UCSD-AML1 (cell line): ENCODE measurements around the gene QRICH1.

Experiments used
- DNase-seq: peaks from one replicate; lab custom pipeline; 2025; ENCODE audit not compliant: unreplicated experiment; lab: John Stamatoyannopoulos, UW

Gene QRICH1

DNA sequence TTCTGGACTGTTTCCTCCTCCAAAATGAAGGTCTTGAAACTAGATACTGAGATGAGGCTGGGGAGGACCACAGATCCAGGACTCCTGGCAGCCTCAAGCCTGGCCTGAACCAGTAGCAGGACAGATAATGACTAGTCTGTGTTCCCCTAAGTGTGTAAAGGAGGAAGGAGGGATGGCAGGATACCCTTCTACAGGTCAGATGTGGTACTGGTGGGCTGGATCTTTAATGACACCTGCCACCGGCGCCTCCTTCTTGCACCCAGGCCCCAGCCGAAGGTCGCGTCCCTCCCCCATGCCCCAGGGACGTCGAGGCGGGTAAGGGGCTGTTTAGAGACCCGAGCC lies 26.2 kb upstream of the QRICH1 start:
- DNase-seq: no peak

GRCh38 chr3:49119439-49119838 lies 25.6 kb upstream of the QRICH1 start:
- DNase-seq: no peak

- no peak for DNase-seq
Observed at GRCh38 chr3:49119036-49119435, 25.2 kb upstream of the QRICH1 start.

DNA sequence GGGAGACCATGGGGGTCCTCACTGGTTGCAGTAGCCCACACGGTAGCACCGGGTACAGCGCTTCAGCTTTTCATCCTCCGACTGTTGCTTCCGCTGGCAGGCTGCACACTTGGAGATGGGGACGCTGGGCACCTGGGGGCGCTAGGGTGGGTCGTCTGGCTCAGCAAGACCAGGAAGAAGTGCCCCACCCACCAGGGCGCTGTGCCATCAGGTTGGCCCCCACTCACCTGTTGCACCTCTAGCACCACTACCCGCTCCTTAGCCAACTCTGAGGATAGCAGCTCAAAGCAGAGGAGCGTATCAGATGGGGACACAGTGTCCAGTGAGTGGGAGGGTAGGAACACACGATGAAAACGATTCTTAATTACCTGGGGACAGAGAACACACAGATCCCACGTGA lies 18.4 kb upstream of the QRICH1 start:
- no peak for DNase-seq

- no peak for DNase-seq
Observed at GRCh38 chr3:49111347-49111746, 17.5 kb upstream of the QRICH1 start.

DNA sequence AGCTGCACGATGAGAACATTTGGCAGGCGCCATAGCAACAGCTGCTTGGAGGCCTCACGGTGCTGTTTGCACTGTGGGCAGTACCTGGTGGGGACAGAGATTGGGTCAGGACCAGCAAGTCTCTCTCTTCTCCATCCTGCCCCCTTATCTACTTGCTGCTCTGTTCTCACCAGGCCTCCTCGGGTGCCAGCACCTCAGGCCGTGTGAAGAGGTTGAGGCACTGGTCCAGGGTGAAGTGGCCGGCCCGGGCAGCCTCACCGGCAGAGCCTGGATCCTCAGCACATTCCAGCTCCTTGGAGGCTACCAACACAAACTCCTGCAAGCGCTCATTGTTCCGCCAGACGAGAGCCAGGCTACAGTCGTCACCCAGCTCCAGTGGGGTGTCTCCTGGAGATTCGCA lies 16.9 kb upstream of the QRICH1 start:
- DNase-seq: no peak

DNA sequence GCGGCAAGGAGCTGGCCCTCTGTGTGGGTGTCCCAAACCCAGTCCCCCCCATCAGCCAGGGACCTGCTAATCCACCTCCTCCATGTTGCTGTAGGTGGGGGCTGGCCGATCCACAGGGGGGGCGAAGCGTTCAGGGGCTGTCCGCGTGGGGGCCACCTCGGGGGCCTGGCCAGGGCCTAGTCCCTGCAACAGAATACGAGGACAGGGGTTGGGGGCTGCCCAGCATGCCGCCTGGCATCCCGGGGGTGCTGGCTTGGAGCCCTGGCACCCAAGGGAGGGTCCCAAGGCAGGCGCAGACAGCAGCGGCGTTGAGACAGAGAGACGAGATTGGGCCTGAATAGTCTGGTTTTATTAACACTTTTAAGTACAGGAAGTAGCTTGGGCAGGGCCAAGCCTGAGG lies 14.5 kb upstream of the QRICH1 start:
- DNase-seq: no peak

DNA sequence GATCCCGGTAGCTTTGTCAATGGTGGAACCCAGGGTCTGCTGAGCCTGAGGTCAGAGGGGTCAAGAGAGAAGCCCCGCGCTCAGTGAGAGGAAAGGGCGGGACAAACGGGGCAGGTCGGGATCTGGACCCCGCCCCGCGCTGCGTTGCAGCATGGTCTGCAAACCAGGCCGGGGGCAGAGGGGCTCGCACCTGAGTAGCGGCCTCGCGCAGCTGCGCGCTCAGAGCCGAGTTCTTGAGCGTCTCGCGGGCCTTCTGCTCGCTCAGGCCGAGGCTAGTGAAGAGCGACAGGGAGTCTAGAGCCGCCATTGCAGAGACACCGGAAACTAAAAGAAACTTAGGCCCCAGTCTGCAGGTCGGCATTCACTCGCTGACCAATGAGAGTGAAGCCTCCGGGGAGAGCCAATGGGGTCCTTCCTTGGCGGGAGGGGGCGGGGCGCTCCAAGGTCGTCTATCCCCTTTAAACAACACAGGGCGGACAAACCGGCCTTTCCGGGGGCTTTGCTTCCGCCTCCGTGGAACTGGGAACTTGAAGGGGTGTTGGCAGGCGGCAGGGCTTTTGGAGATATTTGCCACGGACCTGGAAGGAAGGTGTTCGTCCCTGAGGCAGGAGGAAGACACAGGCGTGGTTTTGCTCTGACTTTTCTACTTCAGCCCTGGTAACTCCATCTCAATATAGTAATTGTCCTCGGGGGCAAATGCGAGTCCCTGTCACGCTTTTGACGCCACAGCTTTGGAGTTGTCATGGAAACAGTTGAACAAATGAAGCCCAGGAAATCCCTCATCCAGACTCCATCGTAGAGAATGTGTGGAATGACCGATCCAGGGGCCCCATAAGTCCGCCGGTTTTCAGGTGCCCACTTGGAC lies 10.8 kb upstream of the QRICH1 start, which contains the start of gene QARS1:
TSS of gene QARS1 (minus strand) at position 331 of the 865 bp plus-strand sequence. CDS start at position 307, 24 bp downstream.
- peak; percentile 89 for DNase-seq

DNA sequence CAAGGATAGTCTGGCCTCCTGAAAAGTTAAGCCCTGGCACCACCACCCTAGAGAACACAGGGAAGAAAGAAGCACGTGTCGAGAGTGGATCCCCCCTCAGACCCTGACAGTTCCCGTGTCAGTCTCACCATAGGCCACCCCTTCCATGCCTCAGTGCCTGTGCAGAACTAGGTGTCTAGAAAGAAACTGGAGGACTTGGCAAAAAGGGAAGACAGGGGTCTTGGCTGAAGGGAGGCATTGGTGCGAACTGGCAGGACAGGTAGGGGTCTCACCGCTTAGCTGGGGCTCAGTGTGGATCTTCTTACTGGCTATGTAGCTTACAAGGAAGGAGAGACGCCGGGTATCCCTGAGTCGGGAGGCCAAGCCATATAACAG lies 10.2 kb upstream of the QRICH1 start:
- DNase-seq: no peak

DNA sequence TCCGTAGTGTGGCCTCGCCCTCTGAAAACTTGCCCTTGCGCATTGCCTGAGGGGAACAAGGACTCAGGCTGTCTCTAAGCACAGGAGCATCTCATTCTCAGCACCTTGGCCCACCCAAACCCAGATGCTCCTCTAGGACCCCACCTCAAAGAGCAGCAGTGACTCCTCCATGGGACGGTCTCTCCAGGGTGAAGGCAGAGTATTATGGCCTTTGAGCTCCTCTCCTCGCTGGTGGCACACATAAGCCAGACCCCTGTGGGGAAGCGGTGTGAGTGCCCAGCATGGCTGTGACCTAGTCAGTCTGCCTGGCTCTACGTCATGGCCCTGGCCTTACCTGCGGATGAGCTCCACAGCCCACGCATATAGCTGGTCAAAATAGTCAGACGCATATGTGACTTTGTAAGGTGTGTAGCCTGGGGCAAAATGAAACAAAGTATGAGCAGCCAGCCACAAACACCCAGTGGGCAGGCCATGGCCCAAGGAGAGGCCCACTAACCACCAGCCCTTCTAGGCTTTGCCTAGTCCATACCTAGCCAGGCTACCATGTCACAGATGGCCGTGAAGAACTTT lies 6.3 kb upstream of the QRICH1 start:
- no peak for DNase-seq

GRCh38 chr3:49098910-49099630 lies 5.2 kb upstream of the QRICH1 start:
- no peak for DNase-seq

DNA sequence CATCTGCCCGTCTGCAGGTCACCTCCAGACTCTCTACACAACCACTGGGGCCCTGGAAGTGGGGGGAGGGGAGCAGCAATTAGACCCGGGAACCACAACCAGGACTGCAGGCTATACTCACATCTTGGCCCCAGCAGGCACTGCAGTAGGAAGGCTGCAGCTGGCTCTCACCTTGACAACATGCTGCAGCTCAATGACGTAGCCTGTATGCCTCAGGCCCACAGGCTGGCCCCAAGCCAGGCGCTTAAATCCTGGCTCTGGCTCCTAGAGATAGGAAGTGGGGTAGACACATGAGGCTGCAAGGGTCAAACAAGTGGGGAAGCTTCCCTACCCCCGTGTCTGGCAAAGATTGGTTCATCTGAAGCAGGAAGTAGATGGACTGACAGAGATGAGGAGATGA lies 4.6 kb upstream of the QRICH1 start:
- DNase-seq: no peak

DNA sequence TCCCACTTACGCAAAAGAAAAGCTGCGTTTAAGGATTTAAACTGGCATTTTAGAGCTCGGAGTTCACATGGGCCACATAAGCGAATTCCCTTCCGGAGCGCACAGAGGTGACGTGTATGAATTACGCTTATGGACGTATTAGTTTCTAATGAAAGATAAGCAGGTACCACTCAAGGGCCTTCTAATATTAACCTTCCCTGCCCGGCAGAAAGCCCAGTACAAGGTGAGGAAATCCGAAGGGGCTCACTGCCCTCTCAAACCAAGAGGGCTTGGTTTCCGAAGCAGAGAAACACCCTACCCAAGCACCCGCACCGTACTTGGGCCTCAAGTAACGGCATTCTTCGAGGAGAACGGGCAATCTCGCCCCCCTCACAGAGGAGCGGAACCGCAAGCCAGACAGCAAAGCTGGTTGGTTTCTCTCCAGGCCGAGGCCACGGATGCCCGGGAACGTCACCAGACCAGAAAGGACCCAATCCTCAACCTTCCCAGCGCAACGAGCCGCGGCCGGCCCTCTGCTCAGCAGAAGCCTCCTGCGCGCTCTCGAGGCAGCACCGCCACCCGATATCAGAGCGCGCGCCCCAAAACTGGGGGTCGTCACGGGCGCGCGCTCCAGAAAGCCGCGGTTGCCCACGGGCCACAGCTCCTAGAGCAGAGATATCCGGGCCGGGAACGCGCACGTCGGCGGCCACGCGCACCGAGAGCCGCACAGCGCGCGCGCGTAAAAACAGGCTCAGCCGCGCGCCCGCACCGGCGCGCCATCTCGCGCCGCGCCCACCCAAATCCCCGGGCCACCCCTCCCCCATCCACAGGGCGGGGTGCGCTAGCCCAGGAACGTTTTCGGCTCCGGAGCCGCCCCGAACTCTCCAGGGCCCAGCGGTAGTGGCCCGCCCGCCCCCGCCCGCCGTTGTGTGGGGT lies 676 bp downstream of the QRICH1 start:
- DNase-seq: peak; percentile 72

DNA sequence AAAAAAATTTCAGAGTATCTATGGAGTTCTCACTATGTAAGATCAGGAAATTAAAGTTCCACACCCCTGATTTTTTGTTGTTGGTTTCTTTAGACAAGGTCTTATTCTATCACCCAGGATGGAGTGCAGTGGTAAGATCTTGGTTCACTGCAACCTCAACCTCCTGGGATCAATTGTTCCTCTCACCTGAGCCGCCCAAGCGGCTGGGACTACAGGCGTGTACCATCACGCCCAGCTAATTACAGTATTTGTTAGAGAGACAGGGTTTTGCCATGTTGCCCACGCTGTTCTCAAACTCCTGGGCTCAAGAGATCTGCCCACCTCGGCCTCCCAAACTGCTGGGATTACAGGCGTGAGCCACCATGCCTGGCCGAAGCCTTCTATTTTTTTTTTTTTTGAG lies 12.4 kb downstream of the QRICH1 start:
- no peak for DNase-seq

DNA sequence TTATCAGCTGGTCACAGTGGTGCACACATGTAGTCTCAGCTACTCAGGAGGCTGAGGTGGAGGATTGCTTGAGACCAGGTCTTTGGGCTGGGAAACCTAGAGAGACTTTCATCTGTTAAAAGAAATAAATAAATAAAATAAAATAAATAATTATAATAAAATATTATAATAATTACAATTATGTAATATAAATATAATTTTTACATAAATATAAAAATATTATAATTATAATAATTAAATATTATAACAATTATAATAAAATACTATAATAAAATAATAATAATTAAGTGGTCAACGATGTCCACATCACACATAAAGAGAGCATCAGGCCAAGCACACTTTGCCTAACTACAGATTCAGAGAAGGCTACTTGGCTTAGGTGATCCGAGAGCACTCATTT lies 14.6 kb downstream of the QRICH1 start:
- DNase-seq: no peak

- DNase-seq: no peak
Observed at GRCh38 chr3:49076646-49077045, 17.2 kb downstream of the QRICH1 start.

DNA sequence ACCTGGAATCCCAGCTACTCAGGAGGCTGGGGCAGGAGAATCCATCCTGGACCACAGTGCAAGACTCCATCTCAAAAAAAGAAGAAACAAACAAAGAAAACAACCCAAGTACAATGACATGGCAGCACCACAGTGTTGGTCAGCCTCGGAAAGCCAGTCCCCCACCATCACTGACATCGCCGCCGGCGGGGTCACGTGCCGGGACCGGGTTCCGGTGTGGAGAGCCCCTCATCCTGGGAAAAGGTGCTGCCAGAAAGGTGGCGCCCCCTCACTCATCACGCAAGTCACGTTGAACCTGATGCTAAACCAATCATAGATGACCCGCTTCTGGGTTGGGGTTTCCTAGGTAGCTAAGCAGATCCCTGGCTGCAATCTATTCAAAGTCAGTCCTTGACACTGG lies 17.8 kb downstream of the QRICH1 start:
- no peak for DNase-seq

GRCh38 chr3:49058011-49058410 lies 35.9 kb downstream of the QRICH1 start:
- DNase-seq: no peak

- DNase-seq: no peak
Observed at GRCh38 chr3:49057268-49057667, 36.6 kb downstream of the QRICH1 start.

DNA sequence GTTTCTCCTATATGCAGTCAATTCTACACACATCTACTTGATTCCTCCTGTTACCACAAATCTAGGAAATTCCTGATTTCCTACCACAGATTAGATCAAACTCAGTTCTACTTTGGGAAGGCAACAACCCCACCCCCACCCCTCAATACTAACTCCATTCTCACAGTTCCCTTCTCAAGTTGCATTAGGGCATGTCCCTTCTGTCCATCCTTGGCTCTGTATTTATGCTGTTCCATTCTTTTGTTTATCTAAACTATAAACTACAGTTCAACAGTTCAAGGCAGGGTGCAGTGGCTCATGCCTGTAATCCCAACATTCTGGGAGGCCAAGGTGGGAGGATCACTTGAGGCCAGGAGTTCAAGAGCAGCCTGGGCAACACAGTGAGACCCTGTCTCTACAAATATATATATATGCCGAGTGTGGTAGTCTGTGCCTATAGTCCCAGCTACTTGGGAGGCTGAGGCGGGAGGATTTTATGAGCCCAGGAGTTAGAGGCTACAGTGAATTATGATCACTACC lies 39.5 kb downstream of the QRICH1 start:
- DNase-seq: no peak

GRCh38 chr3:49053543-49053942 lies 40.3 kb downstream of the QRICH1 start:
- no peak for DNase-seq
